GM12878 (cell line): ENCODE measurements around the gene NECAB3. TPM values are rescaled to one million over a fixed set of nuclear protein-coding genes. Genes with fewer than 3 reads are reported as not detected.

Experiments used
- ATAC-seq: fragments of 200-7000 bp; cut with Tn5 transposase; 3 replicates; pipeline ENCODE4 v1.9.1; 2020; ENCODE audit warnings: mild to moderate bottlenecking, moderate library complexity
- BruUV-seq: library from RNA; stranded (reverse); fragments of 400-500 nt; replicated peaks from 2 replicates; lab custom pipeline; 2021; lab: Mats Ljungman, UMichigan
- CTCF ChIA-PET: fragments of 300-600 bp; sonication (Branson Sonifier 250); formaldehyde crosslinking; extraction: SDS; loops from one replicate; lab custom pipeline; 2021; ENCODE audit warnings: inconsistent platforms; lab: Yijun Ruan, JAX
- POLR2A ChIA-PET: fragments of 350-600 bp; formaldehyde crosslinking; extraction: SDS; loops from one replicate; lab custom pipeline; 2021; ENCODE audit warnings: inconsistent platforms; lab: Charles Lee
- RAD21 ChIA-PET: fragments of 300-600 bp; sonication (Branson Sonifier 250); formaldehyde crosslinking; loops from one replicate; lab custom pipeline; 2023; ENCODE audit warnings: antibody characterized with exemption; ENCODE audit not compliant: unreplicated experiment; lab: Charles Lee
- SMC1A ChIA-PET: fragments of 300-600 bp; sonication (Branson Sonifier 250); formaldehyde crosslinking; loops from one replicate; lab custom pipeline; 2023; ENCODE audit not compliant: unreplicated experiment, uncharacterized antibody; lab: Charles Lee
- DNase-seq: peaks from one replicate; pipeline ENCODE4 v3.0.0-alpha.2; 2011; ENCODE audit warnings: low read depth, low spot score
- FAIRE-seq: peaks from 3 replicates; lab custom pipeline; 2011; peaks lifted over from hg19 to GRCh38; lab: Jason Lieb, UNC
- H2AFZ ChIP-seq: 2 replicates; pipeline ENCODE4 v1.6.0; 2011; ENCODE audit warnings: low read depth, low read length, control low read depth; ENCODE audit not compliant: control insufficient read depth
- H3K27ac ChIP-seq: 2 replicates; pipeline ENCODE4 v1.5.1; 2011; ENCODE audit warnings: control low read depth; ENCODE audit not compliant: control insufficient read depth, insufficient read depth
- H3K27me3 ChIP-seq, 2 experiments: replicated peaks in 1 of 2; 2 replicates each; pipeline versions ENCODE4 v1.6.0 to v1.6.1; 2011; ENCODE audit warnings: low read length in 1 of 2; ENCODE audit not compliant: control insufficient read depth in 2 of 2, insufficient read depth in 2 of 2
- H3K36me3 ChIP-seq, 2 experiments: 2 replicates each; pipeline ENCODE4 v1.5.1; 2011; ENCODE audit warnings: low read length in 1 of 2; ENCODE audit not compliant: control insufficient read depth in 2 of 2, insufficient read depth in 2 of 2
- H3K4me1 ChIP-seq: 2 replicates; pipeline ENCODE4 v1.6.1; 2011; ENCODE audit warnings: mild to moderate bottlenecking, low read length, moderate library complexity, mixed read lengths; ENCODE audit not compliant: control insufficient read depth, insufficient read depth
- H3K4me2 ChIP-seq: 2 replicates; pipeline ENCODE4 v1.6.0; 2011; ENCODE audit warnings: control low read depth; ENCODE audit not compliant: control insufficient read depth, insufficient read depth
- H3K4me3 ChIP-seq: fragments of 200-600 bp; sonication (generic); 2 replicates; pipeline ENCODE4 v1.5.1; 2016
- H3K79me2 ChIP-seq: 2 replicates; pipeline ENCODE4 v1.6.0; 2011; ENCODE audit warnings: low read length; ENCODE audit not compliant: control insufficient read depth, insufficient read depth
- H3K9ac ChIP-seq: 2 replicates; pipeline ENCODE4 v1.8.0; 2011; ENCODE audit warnings: low read length, control low read depth, mixed read lengths; ENCODE audit not compliant: control insufficient read depth, insufficient read depth
- H3K9me3 ChIP-seq: replicated peaks from 3 replicates; pipeline ENCODE4 v1.5.1; 2011; ENCODE audit warnings: mild to moderate bottlenecking, low read length; ENCODE audit not compliant: control insufficient read depth, insufficient read depth
- H4K20me1 ChIP-seq: 2 replicates; pipeline ENCODE4 v1.6.0; 2011; ENCODE audit not compliant: control insufficient read depth, insufficient read depth
- CBX3 ChIP-seq: fragments of 200-600 bp; sonication (generic); IDR thresholded peaks from 2 replicates; pipeline ENCODE4 v1.6.1; 2016; ENCODE audit warnings: low read depth, borderline replicate concordance
- POLR2AphosphoS5 ChIP-seq: IDR thresholded peaks from 2 replicates; pipeline ENCODE4 v1.6.1; 2011; ENCODE audit warnings: mild to moderate bottlenecking, low read length, inconsistent platforms
- TCF3 ChIP-seq: IDR thresholded peaks from 2 replicates; pipeline ENCODE4 v1.6.1; 2012; ENCODE audit warnings: low read depth, mild to moderate bottlenecking, low read length, borderline replicate concordance; ENCODE audit not compliant: insufficient read depth
- WGBS: methylation state at CpG from one replicate; pipeline ENCODE4 v1.1.6; 2016; ENCODE audit warnings: low lambda C conversion rate; ENCODE audit not compliant: insufficient replicate concordance, insufficient coverage; ENCODE audit errors: missing lambda C conversion rate; 5-methylcytosine and 5-hydroxymethylcytosine counted together
- in situ Hi-C: fragments of 300-500 bp; cut with MboI; formaldehyde crosslinking; loops from 9 replicates; pipeline ENCODE4 v1.14.3; 2018; ENCODE audit warnings: mixed read lengths
- intact Hi-C: fragments of 100-400 bp; cut with micrococcal nuclease; formaldehyde crosslinking; loops from one replicate; pipeline ENCODE4 v1.14.2; 2022; ENCODE audit not compliant: unreplicated experiment
- polyA plus RNA-seq, 11 experiments: library from polyadenylated mRNA; depleted of rRNA in 4 of 11; unstranded in 6 of 11; stranded (reverse) in 5 of 11; fragments of >200 nt; fragmentation: Nextera tagmentation in 4 of 11; fragmentation: Illumina TruSeq in 1 of 11; extraction: Ambion mirVana in 4 of 11; extraction: Trizol in 1 of 11; gene quantifications; 1 replicate in 1 of 11; 2 replicates in 10 of 11; pipeline versions ENCODE4 v1.2.1 to v1.2.3, GENCODE V29; 2011 to 2016; ENCODE audit warnings: inconsistent platforms in 2 of 11, missing spikeins in 2 of 11, low read depth in 1 of 11
- total RNA-seq, 4 experiments: library from RNA; depleted of rRNA in 3 of 4; stranded (reverse); fragments of >200 nt in 3 of 4; fragmentation: Illumina TruSeq in 1 of 4; extraction: Trizol in 1 of 4; gene quantifications; 2 replicates each; pipeline versions ENCODE4 v1.2.1 to v1.2.3, GENCODE V29; 2013 to 2021
- TF ChIP-seq, protein P1 (sequence below): fragments of 450-650 bp; IDR thresholded peaks from 2 replicates; pipeline ENCODE4 v1.6.1; 2017; ENCODE audit warnings: borderline replicate concordance

The NECAB3 gene
- total and polyA plus RNA-seq, 10 of the 15 experiments (the other 5 are each of a cell fraction or from before 2014, with no cell fraction given) = 0.21 to 17.0 (median 7.2) TPM

DNA sequence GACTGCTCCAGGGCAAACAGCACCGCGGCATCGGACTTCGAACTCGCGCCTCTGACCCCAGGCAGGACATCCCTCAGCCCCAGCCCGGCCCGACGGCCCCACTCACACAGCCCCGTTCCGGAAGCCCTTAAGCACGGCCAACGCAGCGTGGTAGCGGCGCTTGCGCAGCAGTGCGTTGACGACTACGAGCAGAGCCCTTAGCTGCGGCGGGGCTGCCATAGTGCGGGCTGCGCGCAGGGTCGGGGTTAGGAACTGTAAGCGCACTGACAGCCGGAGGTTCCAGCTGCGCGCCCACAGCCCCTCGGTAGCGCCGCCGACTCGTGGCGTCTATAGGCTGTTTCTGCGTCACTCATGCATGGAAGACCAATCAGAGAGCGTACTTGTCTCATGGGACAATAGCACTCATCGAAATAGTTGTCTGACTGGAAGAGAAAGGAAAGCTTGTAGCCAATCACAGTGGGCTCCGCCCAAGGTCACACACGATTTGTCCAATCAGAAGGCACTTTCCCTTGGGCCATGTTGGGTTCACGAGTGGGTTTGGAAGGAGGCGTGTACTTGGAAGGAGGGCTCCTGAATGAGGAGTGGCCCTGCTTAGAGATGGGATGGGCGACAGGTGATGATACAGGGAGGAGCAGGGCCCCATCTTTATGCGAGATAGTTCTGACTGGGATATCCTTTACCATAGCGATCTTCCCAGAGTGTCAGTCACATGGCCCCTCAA, 45.9 kb upstream of the NECAB3 start, which contains the start of gene PXMP4 (continued):
- TF ChIP-seq, protein P1, sequence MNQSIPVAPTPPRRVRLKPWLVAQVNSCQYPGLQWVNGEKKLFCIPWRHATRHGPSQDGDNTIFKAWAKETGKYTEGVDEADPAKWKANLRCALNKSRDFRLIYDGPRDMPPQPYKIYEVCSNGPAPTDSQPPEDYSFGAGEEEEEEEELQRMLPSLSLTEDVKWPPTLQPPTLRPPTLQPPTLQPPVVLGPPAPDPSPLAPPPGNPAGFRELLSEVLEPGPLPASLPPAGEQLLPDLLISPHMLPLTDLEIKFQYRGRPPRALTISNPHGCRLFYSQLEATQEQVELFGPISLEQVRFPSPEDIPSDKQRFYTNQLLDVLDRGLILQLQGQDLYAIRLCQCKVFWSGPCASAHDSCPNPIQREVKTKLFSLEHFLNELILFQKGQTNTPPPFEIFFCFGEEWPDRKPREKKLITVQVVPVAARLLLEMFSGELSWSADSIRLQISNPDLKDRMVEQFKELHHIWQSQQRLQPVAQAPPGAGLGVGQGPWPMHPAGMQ = no peak

GRCh38 chr20:33719277-33719988, 45.2 kb upstream of the NECAB3 start:
- BruUV-seq = TSS peak; percentile 89
- peaks cover 5% of the 10 kb centered on the region for H3K79me2 ChIP-seq
- ChIA-PET POLR2A (interaction anchor here (1.0 to 1.9 kb wide), 4 partner anchors 53 to 230 kb away, joined by 3 to 7 read pairs (median 4); partner anchors contain the start of genes ACTL10, CBFA2T2 and CHMP4B), CTCF (interaction anchor here (0.6 to 1.1 kb wide), 4 partner anchors 11 to 52 kb away, joined by 3 to 4 read pairs (median 3); partner anchors contain the start of gene ACTL10), SMC1A (interaction anchor here (0.5 to 1.6 kb wide), 4 partner anchors 10 to 95 kb away, joined by 3 read pairs; no protein-coding TSS in a partner anchor), RAD21 (interaction anchor here (1.0 to 1.8 kb wide), 7 partner anchors 9 to 93 kb away, joined by 3 to 8 read pairs (median 3); partner anchors contain the start of gene CHMP4B)
- H3K4me1 ChIP-seq = peaks cover 9% of the 10 kb centered on the region
- peak; percentile 29 for ATAC-seq
- no peaks in the 10 kb centered on the region for H3K27me3 ChIP-seq
- 62% methylated on average over 13 of the region's 13 CpGs for WGBS
- H4K20me1 ChIP-seq = no peaks in the 10 kb centered on the region
- peak overlapping the region; percentile 94 for H3K4me2 ChIP-seq
- in situ Hi-C loops (no loop called here), intact Hi-C loops (no loop called here)
- no peaks in the 10 kb centered on the region for H3K9me3 ChIP-seq
- H3K36me3 ChIP-seq = no peaks in the 10 kb centered on the region
- peak overlapping the region; percentile 72 for H3K4me3 ChIP-seq
- H3K9ac ChIP-seq = peak overlapping the region; percentile 73
- TF ChIP-seq POLR2AphosphoS5 (peak; percentile 34; the same call in 1 of the 2 replicates), TCF3 (no peak), CBX3 (no peak)
- FAIRE-seq = no peak
- H2AFZ ChIP-seq = peak overlapping the region; percentile 97
- no peak for DNase-seq
- H3K27ac ChIP-seq = peak overlapping the region; percentile 27
